Globus pallidus (tissue), 1 donor: ENCODE measurements around the gene FCN3.
"Not testable (repeated sequence)": the region's sequence is repeated elsewhere in the genome, so short reads cannot be mapped to it uniquely, and the experiment has no call there.

Source experiments
- DNase-seq: peaks from one replicate; pipeline ENCODE4 v3.0.0-alpha.2; 2015; ENCODE audit warnings: low spot score

FCN3 gene

GRCh38 chr1:27374362-27375086, at the start of gene FCN3:
TSS of gene FCN3 (minus strand) at chr1:27374824. CDS start at chr1:27374818, 6 bp downstream.
- DNase-seq, result no peak

- no peak for DNase-seq
Observed at GRCh38 chr1:27423709-27424108, 49.1 kb upstream of the FCN3 start.

- DNase-seq, result peak; percentile 90
Observed at GRCh38 chr1:27418326-27419185, 43.9 kb upstream of the FCN3 start.

GRCh38 chr1:27417713-27418112, 43.1 kb upstream of the FCN3 start:
- no peak for DNase-seq

GRCh38 chr1:27416387-27417111, 41.9 kb upstream of the FCN3 start:
- DNase-seq, result peak; percentile 74

GRCh38 chr1:27414091-27414490, 39.5 kb upstream of the FCN3 start:
- DNase-seq, result no peak

- no peak for DNase-seq
Observed at GRCh38 chr1:27413004-27413403, 38.4 kb upstream of the FCN3 start.

- DNase-seq, result no peak
Observed at GRCh38 chr1:27412502-27412901, 37.9 kb upstream of the FCN3 start.

- no peak for DNase-seq
Observed at GRCh38 chr1:27410709-27411108, 36.1 kb upstream of the FCN3 start.

- DNase-seq, result no peak
Observed at GRCh38 chr1:27409669-27410068, 35.0 kb upstream of the FCN3 start.

GRCh38 chr1:27408151-27408550, 33.5 kb upstream of the FCN3 start:
- no peak for DNase-seq

GRCh38 chr1:27406791-27407190, 32.2 kb upstream of the FCN3 start:
- DNase-seq, result not testable (repeated sequence)

- peak; percentile 51 for DNase-seq
Observed at GRCh38 chr1:27406362-27406680, 31.7 kb upstream of the FCN3 start.

- DNase-seq, result not testable (repeated sequence)
Observed at GRCh38 chr1:27405598-27406361, 31.2 kb upstream of the FCN3 start.

GRCh38 chr1:27405074-27405473, 30.4 kb upstream of the FCN3 start:
- DNase-seq, result no peak

GRCh38 chr1:27403931-27404330, 29.3 kb upstream of the FCN3 start:
- DNase-seq, result no peak

GRCh38 chr1:27403065-27403726, 28.6 kb upstream of the FCN3 start:
- DNase-seq, result no peak

GRCh38 chr1:27402349-27402754, 27.7 kb upstream of the FCN3 start:
- peak; percentile 69 for DNase-seq

GRCh38 chr1:27400963-27401341, 26.3 kb upstream of the FCN3 start:
- DNase-seq, result no peak

GRCh38 chr1:27400082-27400962, 25.7 kb upstream of the FCN3 start:
- DNase-seq, result no peak
